ENCODE data around the gene CD300LF.

Gene CD300LF

DNA sequence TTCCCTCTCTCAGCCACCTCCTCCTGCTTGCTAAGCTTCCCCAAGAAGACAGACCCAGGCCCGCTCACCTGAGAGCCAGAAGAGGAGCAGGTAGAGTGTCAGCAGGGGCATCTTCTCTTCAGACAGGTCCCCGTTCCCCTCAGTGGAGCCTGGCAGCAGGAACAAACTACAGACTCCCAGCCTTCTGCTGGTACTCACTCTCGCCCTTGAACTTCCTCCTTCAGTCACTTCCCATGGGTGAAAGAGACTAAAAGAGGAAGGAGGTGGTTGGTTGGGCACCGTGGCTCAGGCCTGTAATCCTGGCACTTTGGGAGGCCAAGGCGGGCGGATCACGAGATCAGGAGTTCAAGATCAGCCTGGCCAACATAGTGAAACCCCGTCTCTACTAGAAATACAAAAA, at the start of gene CD300LF:
Gene CD300LF, minus strand, starts transcription at position 168 of the 400 bp plus-strand sequence. Its CDS starts 57 bp downstream, at position 111.
- DNase-seq, result no peak

DNA sequence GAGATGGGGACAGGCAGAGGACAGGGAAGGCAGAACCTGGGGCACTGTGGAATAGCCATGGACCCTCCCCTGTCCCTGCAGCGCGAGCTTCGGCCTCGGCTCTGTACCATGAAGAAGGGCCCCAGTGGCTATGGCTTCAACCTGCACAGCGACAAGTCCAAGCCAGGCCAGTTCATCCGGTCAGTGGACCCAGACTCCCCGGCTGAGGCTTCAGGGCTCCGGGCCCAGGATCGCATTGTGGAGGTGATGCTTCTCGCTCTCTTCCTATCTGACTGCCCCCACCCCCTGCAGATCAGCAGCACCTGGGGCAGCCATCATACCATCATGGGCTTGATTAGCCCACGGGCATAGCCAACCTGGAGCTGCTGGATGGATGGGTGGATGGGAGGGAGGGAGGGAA, 49.2 kb upstream of the CD300LF start:
- DNase-seq, result no peak

DNA sequence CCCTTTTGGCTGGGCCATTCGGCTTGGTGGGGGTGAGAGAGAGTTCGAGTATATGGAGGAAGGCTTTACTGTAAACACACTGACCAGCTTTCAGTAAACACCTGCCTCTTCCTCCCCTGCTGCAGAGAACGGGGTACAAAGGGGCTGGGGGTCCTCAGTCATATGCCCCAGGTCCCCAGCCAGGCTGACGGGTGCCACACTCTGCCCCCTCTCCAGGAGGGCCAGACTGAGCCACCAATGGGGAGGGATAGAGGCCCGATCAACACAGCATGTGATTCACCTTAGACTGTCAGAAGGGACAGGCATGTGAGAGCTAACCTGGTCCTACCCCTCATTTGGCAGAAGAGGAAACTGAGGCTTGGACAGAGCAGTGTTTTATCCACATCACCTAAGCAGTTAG, 48.7 kb upstream of the CD300LF start:
- no peak for DNase-seq

DNA sequence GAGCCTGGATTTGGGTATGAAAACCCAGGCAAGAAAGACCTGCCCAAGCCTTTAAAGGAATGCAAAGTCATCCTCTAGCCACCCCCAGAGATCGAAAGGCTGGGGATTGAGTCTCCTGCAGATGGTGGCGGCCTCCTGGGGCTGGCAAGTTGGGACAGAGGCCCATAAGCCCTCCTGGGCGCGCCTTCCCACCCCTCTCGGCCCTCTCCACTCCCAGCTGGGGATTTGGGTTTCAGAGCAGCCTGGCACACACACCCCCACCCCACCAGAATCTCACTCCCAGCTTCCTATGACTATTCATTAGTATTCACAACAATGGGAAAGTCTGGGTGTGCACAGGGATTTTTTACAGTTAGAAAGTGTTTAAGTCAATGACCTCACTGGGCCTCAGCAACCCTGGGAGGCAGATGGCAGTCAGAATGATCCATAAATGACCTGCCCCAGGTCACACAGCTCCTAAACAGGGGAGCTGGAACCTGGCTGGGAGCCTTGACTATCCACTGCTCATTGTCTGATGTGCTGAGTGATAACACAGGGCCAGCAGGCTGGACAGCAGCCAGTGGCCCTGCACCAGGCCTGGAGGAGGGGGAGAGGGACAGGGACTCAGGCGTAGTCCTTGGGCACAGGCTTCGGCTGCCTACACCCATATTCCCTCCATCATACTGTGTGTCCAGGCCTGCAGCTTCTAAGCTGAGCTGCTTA, 47.8 kb upstream of the CD300LF start:
- no peak for DNase-seq

DNA sequence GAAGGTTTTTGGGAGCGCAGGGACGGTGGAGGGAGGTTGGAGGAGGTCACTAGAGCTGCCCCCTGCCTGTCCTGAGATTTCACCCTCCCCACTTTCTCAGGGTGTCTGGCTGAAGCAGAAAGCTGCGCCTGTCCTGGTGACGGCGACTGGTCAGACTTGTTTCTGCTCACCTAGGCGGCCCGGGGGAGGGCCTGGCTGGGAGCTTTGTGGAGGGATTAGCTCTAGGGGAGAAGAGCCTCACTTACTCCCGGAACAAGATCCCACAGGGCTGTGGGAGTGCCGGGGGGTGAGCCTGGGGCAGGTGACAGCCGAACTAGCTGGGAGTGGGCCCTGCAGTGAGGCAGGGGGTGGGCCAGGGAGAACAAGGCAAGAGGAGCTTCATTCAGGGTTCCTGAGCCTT, 47.2 kb upstream of the CD300LF start:
- no peak for DNase-seq

DNA sequence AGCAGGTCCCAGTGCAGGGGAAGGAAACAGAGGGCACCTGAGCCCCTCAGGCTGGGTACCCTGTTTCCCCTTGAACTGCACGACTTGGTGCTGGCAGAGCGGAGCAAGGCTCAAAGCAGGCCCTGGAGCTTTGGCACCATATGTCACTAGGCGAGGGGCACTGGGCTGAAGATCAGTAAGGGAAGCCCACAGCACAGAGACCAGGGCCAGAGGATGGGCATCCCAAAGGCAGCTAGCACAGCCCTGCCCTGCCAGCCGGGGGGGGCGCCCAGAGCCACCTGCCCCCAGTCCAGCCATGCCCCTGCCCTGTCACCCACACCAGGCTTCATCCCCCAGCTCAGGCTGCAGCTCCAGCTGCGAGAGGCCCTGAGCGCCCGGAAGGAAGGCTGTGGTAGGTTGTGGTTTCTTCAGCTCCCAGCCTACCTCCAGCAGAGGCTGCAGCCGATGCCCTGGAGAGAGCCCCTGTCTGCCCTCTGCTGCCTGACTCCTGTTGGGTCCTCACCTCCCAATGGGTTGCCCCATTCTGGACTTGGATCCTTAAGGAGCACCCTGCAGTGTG, 46.6 kb upstream of the CD300LF start:
- DNase-seq, result no peak

DNA sequence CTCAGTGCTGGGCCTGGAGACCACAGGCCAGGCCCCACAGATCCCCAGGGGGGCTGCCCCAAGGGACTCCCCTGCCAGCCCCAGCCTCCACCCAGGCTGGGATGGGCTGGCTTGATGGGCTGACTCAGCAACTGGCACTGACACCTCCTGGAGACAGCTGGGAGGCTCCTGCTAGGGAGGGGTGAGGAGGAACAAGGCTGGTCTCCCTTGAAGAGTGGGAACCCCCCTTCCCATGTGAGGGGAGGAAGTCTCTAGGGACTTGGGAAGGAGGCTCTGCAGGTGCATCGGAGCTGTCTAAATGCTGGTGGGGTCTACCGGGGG, 46.1 kb upstream of the CD300LF start:
- DNase-seq, result no peak

DNA sequence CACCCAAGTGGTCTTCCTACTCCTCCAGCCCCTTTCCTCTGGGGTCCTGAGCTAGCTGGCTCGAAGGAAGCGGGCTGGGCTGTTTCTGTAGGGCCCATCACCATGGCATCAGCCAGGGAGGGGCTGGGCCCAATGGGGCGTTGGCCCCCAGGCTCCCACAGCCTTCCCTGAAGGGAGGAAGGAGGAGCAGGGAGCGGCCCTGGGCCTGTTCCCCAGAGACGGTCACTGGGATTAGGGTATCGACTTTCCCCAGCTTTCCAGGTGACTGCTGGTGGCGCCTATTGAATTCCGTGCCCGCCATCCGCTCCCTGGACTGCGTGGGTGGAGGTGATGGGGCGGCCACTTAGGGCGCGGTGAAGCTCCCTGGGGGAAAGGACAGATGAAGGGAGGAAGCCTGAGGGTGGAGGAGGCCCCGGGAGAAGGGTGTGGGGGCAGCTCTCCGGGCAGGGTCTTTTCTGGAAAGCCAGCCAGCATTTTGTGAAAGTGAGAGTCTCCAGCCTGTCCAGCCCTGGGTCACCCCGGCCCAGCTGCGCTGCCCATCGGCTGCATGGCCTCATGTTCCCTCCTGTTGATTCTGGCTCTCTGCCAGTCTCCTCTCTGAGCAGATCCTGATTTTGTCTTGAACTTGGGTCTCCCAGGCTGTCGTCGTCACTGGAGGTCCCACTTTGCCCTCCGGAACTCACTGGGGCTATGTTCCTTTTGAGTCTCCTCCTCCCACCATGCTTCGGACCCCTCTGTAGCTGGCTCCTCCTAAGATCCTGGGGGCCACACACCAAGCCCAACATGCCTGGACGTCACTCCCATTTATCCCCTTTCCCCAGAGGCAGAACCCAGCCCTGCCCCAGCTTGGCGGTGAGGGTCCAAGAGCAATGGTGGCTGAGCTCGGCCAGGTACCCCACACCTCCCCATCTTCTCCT, 45.5 kb upstream of the CD300LF start:
- DNase-seq, result no peak

DNA sequence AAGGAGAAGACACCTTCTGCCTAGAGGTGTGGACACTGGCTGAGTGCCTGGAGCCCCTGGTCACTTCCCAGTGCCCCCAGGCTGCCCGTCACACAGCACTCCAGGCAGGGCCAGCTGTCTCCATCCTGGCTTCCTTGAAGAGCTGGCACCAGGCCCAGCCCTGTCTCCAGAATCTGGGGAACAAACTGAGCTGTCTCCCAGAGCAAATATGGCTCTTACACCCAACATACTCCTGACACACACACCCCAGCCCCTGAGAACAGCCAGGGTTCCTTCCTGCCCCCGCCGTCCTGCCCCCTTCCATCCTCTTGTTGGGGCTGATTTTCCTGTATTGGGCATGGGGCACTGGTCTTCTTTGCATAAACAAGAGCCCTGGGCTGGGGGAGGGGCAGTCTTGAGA, 44.8 kb upstream of the CD300LF start:
- DNase-seq, result no peak

DNA sequence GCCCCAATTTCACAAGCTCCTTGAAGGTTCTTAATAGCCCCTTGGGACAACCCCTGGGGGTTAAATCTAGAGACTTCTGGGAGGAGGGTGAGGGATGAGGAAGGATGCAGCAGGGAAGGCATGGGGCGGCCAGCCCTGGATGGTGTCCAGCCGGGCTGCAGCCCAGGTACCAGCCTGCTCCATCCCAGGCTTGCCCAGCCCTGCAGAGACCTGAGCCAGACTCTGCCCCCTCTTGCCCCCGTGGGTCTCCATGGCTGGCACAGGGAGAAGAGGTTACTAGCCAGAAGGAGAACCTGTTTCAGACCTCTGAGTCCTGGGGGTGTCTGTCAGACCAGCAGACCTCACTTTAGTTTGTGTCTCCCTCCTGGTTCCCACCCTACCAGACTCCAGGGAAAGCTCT, 44.2 kb upstream of the CD300LF start:
- no peak for DNase-seq

DNA sequence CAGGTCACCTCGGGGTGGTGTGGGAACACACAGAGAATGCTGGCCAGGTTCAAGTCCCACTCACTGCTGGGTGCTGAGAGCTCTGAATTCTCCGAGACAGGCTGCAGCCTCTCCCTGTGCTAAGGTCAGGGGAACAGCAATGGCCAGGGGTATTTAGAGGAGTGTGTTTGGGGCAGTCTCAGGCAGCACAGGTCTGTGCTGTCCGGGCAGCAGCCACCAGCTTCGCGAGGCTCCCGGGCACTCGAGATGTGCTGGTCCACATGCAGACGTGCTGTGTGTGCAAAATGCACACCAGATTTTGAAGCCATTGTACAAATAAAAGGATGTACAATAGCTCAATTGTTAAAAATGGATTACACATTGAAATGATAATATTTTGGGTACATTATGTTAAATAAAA, 42.8 kb upstream of the CD300LF start:
- DNase-seq, result no peak

DNA sequence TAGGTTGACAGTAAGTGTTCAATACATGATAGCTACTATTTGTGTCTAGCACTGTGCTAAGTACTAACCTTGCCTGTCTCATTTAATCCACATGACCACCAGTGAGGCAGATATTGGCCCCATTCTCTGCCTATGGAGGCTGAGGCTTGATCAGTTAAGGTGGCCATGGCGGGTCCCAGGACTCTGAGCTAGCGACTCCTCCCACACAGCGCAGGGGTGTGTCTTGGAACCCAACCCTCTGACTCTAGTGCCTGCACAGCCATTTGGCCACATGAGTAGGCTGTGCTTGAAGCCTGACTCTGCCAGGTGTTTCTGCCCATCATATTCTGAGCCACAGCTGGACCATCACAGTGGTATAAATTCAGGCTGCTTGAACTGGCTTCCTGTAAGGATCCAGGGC, 42.1 kb upstream of the CD300LF start:
- no peak for DNase-seq

DNA sequence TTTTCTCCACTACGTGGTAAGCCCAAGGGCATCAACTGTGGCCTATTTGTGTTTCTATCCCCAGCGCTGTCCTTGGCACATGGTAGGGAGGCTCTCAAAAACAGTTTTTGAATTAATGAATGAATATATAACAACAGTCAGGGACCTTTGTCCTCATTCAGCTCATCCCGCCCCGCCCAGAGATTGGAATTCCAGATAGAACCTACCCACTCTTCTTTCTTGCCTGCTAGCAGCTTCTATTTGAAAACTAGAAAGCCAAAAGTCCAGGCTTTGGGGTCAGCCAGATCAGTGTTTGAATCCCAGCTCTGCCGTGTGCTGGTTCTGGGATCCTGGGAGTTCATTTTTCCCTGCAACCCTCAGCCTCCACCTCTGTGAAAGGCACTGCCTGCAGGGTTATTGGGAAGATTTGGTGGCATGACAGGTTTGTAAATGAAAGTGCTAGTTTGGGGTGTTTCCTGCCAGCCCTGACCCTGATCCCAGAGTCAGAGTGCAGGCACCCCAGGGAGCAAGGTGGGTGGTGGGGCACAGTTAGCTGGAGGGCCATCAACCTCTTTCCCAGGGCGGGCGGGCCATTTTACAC, 40.2 kb upstream of the CD300LF start:
- DNase-seq, result no peak

DNA sequence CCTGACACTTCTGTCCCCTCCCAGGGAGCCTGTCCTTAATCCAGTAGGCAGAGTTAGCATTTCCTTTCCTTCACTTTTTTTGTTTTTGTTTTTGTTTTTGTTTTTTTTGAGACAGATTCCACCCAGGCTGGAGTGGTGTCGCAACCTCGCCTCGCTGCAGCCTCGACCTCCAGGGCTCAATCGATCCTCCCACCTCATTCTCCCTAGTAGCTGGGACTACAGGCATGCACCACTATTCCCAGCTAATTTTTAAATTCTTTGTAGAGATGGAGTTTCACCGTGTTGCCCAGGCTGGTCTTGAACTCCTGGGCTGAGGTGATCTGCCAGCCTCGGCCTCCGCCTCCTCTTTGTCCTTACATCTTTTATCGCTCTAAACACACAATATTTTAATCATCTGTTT, 39.7 kb upstream of the CD300LF start:
- no peak for DNase-seq

DNA sequence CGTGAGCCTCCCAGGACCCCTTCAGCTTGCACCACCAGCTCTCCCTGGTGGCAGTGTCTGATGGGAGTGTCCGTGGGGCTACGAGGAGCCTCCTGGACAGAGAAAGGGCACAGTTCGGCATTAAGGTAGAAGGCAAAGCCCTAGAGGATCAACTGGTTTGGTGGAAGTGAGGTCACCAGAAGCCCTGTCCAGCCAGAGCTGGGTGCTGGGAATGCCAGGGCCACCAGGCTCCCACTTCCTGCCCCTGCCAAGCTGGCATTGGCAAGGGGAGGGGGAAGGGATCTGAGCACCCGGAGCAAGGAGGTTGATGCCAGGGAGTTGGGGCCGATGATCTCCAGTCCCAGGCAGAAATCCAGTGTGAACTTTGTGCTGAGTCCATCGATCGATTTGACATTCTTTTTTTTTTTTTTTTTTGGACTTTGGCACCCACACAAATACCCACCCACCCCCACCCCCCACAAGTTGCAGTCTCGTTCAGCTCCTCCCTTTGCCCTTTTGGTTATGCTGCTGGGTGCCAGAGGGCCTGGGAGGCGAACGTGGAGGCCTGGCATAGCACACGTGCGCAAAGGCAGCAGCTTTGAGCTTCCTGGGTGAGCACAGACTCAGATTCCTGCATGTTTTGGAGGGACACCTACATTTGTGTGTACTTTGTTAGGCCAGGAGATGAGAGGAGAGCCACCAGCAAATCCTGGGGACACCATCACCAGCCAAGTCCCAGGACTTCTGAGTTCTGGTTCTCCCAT, 37.8 kb upstream of the CD300LF start:
- no peak for DNase-seq

DNA sequence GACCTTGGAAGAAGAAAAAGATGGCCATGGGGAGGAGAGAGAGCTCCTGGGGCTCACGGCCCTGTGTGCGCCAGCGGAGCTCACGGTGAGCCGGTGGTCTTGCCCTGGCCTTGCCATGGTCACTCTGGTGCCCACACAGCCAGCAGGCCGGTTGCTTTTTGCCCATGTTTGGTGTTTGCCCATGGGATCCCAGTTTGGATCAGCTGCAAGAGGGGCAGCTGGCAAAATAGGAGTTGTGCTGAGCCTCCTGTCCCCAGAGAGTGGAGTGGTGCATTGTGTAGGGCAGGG, 37.3 kb upstream of the CD300LF start:
- DNase-seq, result no peak

DNA sequence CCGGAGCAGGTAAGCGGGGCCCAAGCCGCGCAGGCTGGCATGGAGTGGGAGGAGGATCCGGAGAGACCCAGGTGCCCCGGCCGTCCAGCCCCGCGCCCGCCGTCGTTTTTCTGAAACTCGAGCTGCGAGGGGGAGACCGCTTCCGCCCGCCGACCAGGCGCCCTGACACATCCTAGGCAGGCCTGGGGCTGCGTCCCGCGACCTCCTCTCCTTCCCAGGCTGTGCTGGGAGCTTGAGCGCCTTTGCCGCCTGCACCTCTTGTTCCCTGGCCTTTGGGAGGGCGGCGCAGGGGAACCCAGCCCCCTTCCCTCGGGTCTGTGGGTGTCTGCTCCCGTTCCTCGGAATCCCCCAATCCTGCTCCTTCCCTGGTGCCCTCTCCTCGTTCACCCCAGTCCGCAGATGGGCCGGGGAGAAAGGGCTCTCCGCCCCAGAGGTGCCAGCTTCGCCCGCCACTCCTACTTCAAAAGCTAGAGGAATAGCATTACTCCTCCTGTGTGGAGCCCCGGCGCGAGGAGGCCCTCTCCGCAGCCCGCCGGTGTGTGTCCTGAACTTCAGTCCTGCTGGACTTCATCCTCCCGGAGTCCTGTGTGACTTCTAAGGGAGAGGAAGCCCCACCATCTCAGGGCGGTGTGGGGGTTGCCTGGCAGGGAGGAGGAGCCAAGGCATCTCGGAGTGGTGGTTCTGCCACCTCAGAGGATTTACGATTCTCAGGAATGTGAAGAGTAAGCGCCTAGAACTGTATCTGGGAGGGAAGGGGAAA, 36.7 kb upstream of the CD300LF start:
- DNase-seq, result no peak

DNA sequence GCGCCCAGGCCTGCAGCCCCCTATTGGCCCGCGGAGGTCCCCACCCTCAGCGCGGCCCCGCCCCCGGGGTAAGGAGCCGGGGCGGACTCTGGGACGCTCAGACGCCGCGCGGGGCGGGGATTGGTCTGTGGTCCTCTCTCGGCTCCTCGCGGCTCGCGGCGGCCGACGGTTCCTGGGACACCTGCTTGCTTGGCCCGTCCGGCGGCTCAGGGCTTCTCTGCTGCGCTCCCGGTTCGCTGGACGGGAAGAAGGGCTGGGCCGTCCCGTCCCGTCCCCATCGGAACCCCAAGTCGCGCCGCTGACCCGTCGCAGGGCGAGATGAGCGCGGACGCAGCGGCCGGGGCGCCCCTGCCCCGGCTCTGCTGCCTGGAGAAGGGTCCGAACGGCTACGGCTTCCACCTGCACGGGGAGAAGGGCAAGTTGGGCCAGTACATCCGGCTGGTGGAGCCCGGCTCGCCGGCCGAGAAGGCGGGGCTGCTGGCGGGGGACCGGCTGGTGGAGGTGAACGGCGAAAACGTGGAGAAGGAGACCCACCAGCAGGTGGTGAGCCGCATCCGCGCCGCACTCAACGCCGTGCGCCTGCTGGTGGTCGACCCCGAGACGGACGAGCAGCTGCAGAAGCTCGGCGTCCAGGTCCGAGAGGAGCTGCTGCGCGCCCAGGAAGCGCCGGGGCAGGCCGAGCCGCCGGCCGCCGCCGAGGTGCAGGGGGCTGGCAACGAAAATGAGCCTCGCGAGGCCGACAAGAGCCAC, 36.0 kb upstream of the CD300LF start, which contains the start of gene NHERF1:
Gene NHERF1, plus strand, starts transcription at position 100 of the 750 bp plus-strand sequence. Its CDS starts 219 bp downstream, at position 319.
- peak; percentile 94 for DNase-seq

DNA sequence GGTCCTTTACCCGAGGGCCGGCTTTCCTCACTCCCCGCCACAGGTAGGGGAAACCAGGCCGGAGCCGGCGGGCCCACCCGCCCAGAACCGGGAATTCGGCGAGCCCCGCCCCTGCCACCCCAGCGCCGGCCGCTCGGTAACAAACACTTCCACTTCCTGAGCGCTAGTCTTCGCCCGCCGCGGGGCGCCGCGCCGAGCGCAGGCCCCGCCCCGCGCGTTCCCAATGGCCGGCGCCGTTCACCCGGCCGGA, 35.5 kb upstream of the CD300LF start:
- no peak for DNase-seq

DNA sequence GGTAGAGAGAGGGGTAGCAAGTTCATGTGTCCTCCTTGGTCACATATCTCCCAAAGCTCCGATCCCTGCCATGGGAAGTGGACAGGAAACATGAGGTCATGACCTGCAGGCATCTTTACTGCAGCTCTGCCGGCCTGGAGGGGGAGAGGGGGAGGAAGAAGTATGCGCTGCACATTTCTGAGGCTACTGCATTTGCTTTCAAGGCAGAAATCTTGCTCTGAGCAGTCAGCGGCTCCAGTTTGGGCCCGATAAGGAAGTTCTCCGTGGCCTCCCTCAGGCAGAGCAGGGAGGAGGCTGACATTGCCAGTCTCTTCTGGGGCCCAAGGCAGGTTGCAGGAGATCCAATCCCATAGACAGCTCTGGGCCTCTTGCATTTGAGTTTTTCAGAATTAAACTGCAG, 34.2 kb upstream of the CD300LF start:
- DNase-seq, result no peak

DNA sequence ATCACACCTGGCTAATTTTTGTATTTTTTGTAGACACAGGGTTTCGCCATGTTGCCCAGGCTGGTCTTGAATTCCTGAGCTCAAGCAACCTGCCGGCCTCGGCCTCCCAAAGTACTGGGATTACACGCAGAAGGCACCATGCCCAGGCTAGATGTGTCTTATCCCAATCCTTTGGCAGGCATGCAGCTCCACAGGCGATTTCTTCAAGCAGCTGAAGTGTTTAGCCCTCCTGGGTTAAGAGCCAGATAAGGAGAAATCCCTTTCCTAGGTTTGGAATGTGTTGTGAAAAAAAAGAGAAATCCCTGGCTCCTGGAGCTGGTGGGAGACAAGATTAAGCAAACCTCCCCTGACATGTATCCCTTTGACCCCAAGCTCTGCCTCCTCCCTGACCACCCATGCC, 33.7 kb upstream of the CD300LF start:
- no peak for DNase-seq
